ENCODE results near the gene TAOK2.
"Not testable (repeated sequence)": the region's sequence is repeated elsewhere in the genome, so short reads cannot be mapped to it uniquely, and the experiment has no call there.

The TAOK2 gene

GRCh38 chr16:30004811-30005242, 31.2 kb downstream of the TAOK2 start:
- peak; percentile 57 for DNase-seq (ENCODE audit: low spot score)

- DNase-seq (ENCODE audit: low spot score) = peak; percentile 82
Observed at GRCh38 chr16:30005341-30006094, 31.9 kb downstream of the TAOK2 start.

GRCh38 chr16:30006095-30006473, 32.4 kb downstream of the TAOK2 start:
- no peak for DNase-seq (ENCODE audit: low spot score)

- DNase-seq (ENCODE audit: low spot score) = no peak
Observed at GRCh38 chr16:30006659-30007377, 33.1 kb downstream of the TAOK2 start.

GRCh38 chr16:30007378-30007895, 33.8 kb downstream of the TAOK2 start:
- no peak for DNase-seq (ENCODE audit: low spot score)

- DNase-seq (ENCODE audit: low spot score) = no peak
Observed at GRCh38 chr16:30009085-30009862, 35.6 kb downstream of the TAOK2 start.

GRCh38 chr16:30009990-30010843, 36.5 kb downstream of the TAOK2 start:
- no peak for DNase-seq (ENCODE audit: low spot score)

- DNase-seq (ENCODE audit: low spot score) = peak; percentile 85
Observed at GRCh38 chr16:30010844-30011713, 37.4 kb downstream of the TAOK2 start, which contains the start of gene DOC2A. DOC2A (minus strand) TSS chr16:30011027; CDS start chr16:30010222, 805 bp downstream.

GRCh38 chr16:30011714-30012504, 38.2 kb downstream of the TAOK2 start:
- DNase-seq (ENCODE audit: low spot score) = no peak

GRCh38 chr16:30012598-30012997, 38.9 kb downstream of the TAOK2 start:
- not testable (repeated sequence) for DNase-seq (ENCODE audit: low spot score)

- DNase-seq (ENCODE audit: low spot score) = not testable (repeated sequence)
Observed at GRCh38 chr16:30015450-30015849, 41.8 kb downstream of the TAOK2 start.

- no peak for DNase-seq (ENCODE audit: low spot score)
Observed at GRCh38 chr16:30016555-30017276, 43.0 kb downstream of the TAOK2 start.

- DNase-seq (ENCODE audit: low spot score) = no peak
Observed at GRCh38 chr16:30017277-30017656, 43.6 kb downstream of the TAOK2 start.

GRCh38 chr16:30017937-30018336, 44.3 kb downstream of the TAOK2 start:
- not testable (repeated sequence) for DNase-seq (ENCODE audit: low spot score)

- no peak for DNase-seq (ENCODE audit: low spot score)
Observed at GRCh38 chr16:30018731-30019158, 45.1 kb downstream of the TAOK2 start.

- DNase-seq (ENCODE audit: low spot score) = no peak
Observed at GRCh38 chr16:30022887-30023286, 49.2 kb downstream of the TAOK2 start, which contains the start of gene C16orf92. C16orf92 (plus strand) TSS chr16:30023198; CDS start chr16:30023341, 143 bp downstream.

- DNase-seq (ENCODE audit: low spot score) = no peak
Observed at GRCh38 chr16:30023586-30023985, 49.9 kb downstream of the TAOK2 start.

- no peak for DNase-seq (ENCODE audit: low spot score)
Observed at GRCh38 chr16:30024451-30024850, 50.8 kb downstream of the TAOK2 start.

GRCh38 chr16:30025156-30025555, 51.5 kb downstream of the TAOK2 start:
- DNase-seq (ENCODE audit: low spot score) = no peak
